ENCODE measurements around the gene SYCP2.

Gene SYCP2

GRCh38 chr20:59813948-59814839 lies 119.2 kb downstream of the SYCP2 start:
- no peak for TF ChIP-seq CTCF (conservative IDR thresholded peaks at IDR 0.05)
- H3K27ac ChIP-seq, result no peak overlapping the region

Data from VCaP (cell line).